Thoracic aorta (tissue), 2 donors: ENCODE measurements around the gene GNAT3. TPM values are rescaled to one million over a fixed set of nuclear protein-coding genes. Genes with fewer than 3 reads are reported as not detected.

Experiments used
- ATAC-seq: fragments of 150-250 bp; one replicate; pipeline ENCODE4 v1.8.0; 2017; ENCODE audit warnings: low read depth; ENCODE audit not compliant: insufficient number of reproducible peaks, low FRiP score
- DNase-seq: peaks from one replicate; pipeline ENCODE4 v3.0.0-alpha.2; 2020; ENCODE audit warnings: low spot score
- H3K27ac ChIP-seq, 2 donors: fragments of 200-600 bp; sonication (generic); 1 replicate in 1 of 2; 2 replicates in 1 of 2; pipeline ENCODE4 v1.5.1; 2016; ENCODE audit warnings: mild to moderate bottlenecking in 2 of 2, moderate library complexity in 2 of 2
- H3K27me3 ChIP-seq: fragments of 200-600 bp; sonication (generic); replicated peaks from 2 replicates; pipeline ENCODE4 v1.6.0; 2016; ENCODE audit warnings: mild to moderate bottlenecking; ENCODE audit not compliant: insufficient read depth
- H3K36me3 ChIP-seq: fragments of 200-600 bp; sonication (generic); one replicate; pipeline ENCODE4 v1.5.1; 2016
- H3K4me1 ChIP-seq, 2 donors: fragments of 200-600 bp; sonication (generic); 1 replicate in 1 of 2; 2 replicates in 1 of 2; pipeline versions ENCODE4 v1.5.1 to v1.6.0; 2016; ENCODE audit warnings: low read depth in 2 of 2, mild to moderate bottlenecking in 1 of 2; ENCODE audit not compliant: control insufficient read depth in 1 of 2
- H3K4me3 ChIP-seq: fragments of 200-600 bp; sonication (generic); 2 replicates; pipeline ENCODE4 v1.5.1; 2016; ENCODE audit warnings: mild to moderate bottlenecking
- H3K9me3 ChIP-seq: fragments of 200-600 bp; sonication (generic); 2 replicates; pipeline ENCODE4 v1.5.1; 2016
- total RNA-seq, 2 donors: library from RNA; depleted of rRNA; stranded (reverse); fragments of >200 nt; gene quantifications; one replicate each; pipeline versions ENCODE4 v1.1.0 to v1.2.3, GENCODE V29; 2016
- TF ChIP-seq, protein P1 (sequence below): fragments of 200-600 bp; sonication (generic); IDR thresholded peaks from one replicate; pipeline ENCODE4 v1.5.1; 2019; ENCODE audit warnings: antibody characterized with exemption

Gene GNAT3
- total RNA-seq, 2 donors from 2014 or later: not detected

GRCh38 chr7:80440883-80441282, 71.0 kb downstream of the GNAT3 start:
- Histone ChIP-seq H3K4me1 (no peaks in the 10 kb centered on the region), H3K27ac (no peak overlapping the region), H3K9me3 (peaks cover 2% of the 10 kb centered on the region), H3K36me3 (no peaks in the 10 kb centered on the region), H3K4me3 (no peak overlapping the region), H3K27me3 (no peaks in the 10 kb centered on the region)
- ATAC-seq: no peak
- TF ChIP-seq, protein P1, sequence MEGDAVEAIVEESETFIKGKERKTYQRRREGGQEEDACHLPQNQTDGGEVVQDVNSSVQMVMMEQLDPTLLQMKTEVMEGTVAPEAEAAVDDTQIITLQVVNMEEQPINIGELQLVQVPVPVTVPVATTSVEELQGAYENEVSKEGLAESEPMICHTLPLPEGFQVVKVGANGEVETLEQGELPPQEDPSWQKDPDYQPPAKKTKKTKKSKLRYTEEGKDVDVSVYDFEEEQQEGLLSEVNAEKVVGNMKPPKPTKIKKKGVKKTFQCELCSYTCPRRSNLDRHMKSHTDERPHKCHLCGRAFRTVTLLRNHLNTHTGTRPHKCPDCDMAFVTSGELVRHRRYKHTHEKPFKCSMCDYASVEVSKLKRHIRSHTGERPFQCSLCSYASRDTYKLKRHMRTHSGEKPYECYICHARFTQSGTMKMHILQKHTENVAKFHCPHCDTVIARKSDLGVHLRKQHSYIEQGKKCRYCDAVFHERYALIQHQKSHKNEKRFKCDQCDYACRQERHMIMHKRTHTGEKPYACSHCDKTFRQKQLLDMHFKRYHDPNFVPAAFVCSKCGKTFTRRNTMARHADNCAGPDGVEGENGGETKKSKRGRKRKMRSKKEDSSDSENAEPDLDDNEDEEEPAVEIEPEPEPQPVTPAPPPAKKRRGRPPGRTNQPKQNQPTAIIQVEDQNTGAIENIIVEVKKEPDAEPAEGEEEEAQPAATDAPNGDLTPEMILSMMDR: no peak
- DNase-seq: no peak

GRCh38 chr7:80439894-80440821, 71.7 kb downstream of the GNAT3 start:
- H3K27ac ChIP-seq: no peak overlapping the region
- peaks cover 2% of the 10 kb centered on the region for H3K9me3 ChIP-seq
- H3K27me3 ChIP-seq: no peaks in the 10 kb centered on the region
- H3K4me3 ChIP-seq: no peak overlapping the region
- H3K4me1 ChIP-seq: no peaks in the 10 kb centered on the region
- no peaks in the 10 kb centered on the region for H3K36me3 ChIP-seq
- no peak for DNase-seq
- ATAC-seq: no peak
- TF ChIP-seq, protein P1: no peak

DNA sequence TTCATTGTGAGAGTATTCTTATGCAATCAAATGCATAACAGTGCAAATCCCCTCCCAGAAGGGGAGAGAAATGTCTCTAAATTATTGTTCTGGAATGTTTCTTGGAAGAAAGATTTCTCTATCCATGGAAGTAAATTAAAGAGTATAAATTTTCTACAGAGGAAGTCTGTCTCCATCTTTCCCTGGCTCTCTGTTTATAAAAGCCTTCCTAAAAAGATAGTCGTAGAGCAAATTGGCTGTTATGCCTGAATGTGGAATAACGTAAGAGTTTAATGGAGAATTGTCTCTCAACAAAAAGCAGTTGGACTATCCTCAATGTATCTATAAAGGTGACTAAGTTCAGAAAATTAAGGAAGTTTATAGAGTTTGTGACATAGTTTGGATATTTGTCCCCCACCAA, 76.3 kb downstream of the GNAT3 start:
- ATAC-seq: no peak
- Histone ChIP-seq H3K9me3 (peaks cover 2% of the 10 kb centered on the region), H3K27me3 (no peaks in the 10 kb centered on the region), H3K4me3 (no peak overlapping the region), H3K4me1 (no peaks in the 10 kb centered on the region), H3K27ac (no peak overlapping the region), H3K36me3 (no peaks in the 10 kb centered on the region)
- TF ChIP-seq, protein P1: no peak
- no peak for DNase-seq

- TF ChIP-seq, protein P1: no peak
- ATAC-seq (no peak), DNase-seq (no peak)
- Histone ChIP-seq H3K4me1 (no peaks in the 10 kb centered on the region), H3K9me3 (peaks cover 2% of the 10 kb centered on the region), H3K27me3 (no peaks in the 10 kb centered on the region), H3K4me3 (no peak overlapping the region), H3K36me3 (no peaks in the 10 kb centered on the region), H3K27ac (no peak overlapping the region)
Measured at GRCh38 chr7:80434047-80434446, 77.8 kb downstream of the GNAT3 start.

GRCh38 chr7:80432166-80432565, 79.7 kb downstream of the GNAT3 start:
- TF ChIP-seq, protein P1: no peak
- Histone ChIP-seq H3K27me3 (no peaks in the 10 kb centered on the region), H3K27ac (no peak overlapping the region), H3K4me3 (no peak overlapping the region), H3K9me3 (peaks cover 2% of the 10 kb centered on the region), H3K36me3 (no peaks in the 10 kb centered on the region), H3K4me1 (peaks cover 0 to 3% of the 10 kb centered on the region in 2 donors)
- ATAC-seq (no peak), DNase-seq (no peak)
